ENCODE results near the gene YTHDF2.

GRCh38 chr1:28801461-28801860 is 64.7 kb downstream of the YTHDF2 start:
- TF ChIP-seq CTCF (IDR thresholded peaks at IDR 0.05; ENCODE audit: insufficient read depth, low read length, poor library complexity, severe bottlenecking) = no peak
- no peak for TF ChIP-seq EZH2phosphoT487 (conservative IDR thresholded peaks at IDR 0.05; ENCODE audit: low read length)

Measured in SU-DHL-6 (cell line).